ENCODE measurements around the gene SLC15A1.

Gene SLC15A1

DNA sequence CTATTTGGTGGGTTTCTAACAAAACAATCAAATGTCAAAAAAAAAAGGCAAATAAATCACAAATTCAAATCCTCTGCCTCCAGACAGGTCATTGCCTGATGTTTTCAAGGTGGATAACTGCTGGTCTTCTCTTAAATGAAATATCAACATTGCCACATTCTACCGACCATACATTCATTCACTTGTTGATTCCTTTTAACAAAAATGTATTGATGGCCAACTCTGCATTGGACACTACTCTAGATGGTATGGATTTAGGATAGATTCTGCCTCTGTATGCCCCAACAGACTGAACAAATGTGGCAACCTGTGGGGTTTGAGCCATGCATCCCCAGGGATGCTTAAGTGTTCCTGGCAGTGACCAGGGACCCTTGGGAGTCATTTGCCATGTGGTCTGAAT is 88.0 kb downstream of the SLC15A1 start (continued):
- TF ChIP-seq, protein P1, sequence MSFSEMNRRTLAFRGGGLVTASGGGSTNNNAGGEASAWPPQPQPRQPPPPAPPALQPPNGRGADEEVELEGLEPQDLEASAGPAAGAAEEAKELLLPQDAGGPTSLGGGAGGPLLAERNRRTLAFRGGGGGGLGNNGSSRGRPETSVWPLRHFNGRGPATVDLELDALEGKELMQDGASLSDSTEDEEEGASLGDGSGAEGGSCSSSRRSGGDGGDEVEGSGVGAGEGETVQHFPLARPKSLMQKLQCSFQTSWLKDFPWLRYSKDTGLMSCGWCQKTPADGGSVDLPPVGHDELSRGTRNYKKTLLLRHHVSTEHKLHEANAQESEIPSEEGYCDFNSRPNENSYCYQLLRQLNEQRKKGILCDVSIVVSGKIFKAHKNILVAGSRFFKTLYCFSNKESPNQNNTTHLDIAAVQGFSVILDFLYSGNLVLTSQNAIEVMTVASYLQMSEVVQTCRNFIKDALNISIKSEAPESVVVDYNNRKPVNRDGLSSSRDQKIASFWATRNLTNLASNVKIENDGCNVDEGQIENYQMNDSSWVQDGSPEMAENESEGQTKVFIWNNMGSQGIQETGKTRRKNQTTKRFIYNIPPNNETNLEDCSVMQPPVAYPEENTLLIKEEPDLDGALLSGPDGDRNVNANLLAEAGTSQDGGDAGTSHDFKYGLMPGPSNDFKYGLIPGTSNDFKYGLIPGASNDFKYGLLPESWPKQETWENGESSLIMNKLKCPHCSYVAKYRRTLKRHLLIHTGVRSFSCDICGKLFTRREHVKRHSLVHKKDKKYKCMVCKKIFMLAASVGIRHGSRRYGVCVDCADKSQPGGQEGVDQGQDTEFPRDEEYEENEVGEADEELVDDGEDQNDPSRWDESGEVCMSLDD (tag by site-specific recombination; IDR thresholded peaks at IDR 0.05): no peak
- TF ChIP-seq ZNF76 (tag by site-specific recombination; IDR thresholded peaks at IDR 0.05; ENCODE audit: borderline replicate concordance, low read depth): no peak
- TF ChIP-seq ZNF707 (tag by site-specific recombination; IDR thresholded peaks at IDR 0.05): no peak
- 0 out of 2 replicates have a peak, but pooled peaks have one; percentile 64 for TF ChIP-seq SCRT1 (tag by site-specific recombination; IDR thresholded peaks at IDR 0.05; ENCODE audit: borderline replicate concordance)
- TF ChIP-seq SCRT2 (tag by site-specific recombination; IDR thresholded peaks at IDR 0.05): peak; percentile 76
- TF ChIP-seq ZNF324 (tag by site-specific recombination; IDR thresholded peaks at IDR 0.05): no peak
- TF ChIP-seq, protein P2, sequence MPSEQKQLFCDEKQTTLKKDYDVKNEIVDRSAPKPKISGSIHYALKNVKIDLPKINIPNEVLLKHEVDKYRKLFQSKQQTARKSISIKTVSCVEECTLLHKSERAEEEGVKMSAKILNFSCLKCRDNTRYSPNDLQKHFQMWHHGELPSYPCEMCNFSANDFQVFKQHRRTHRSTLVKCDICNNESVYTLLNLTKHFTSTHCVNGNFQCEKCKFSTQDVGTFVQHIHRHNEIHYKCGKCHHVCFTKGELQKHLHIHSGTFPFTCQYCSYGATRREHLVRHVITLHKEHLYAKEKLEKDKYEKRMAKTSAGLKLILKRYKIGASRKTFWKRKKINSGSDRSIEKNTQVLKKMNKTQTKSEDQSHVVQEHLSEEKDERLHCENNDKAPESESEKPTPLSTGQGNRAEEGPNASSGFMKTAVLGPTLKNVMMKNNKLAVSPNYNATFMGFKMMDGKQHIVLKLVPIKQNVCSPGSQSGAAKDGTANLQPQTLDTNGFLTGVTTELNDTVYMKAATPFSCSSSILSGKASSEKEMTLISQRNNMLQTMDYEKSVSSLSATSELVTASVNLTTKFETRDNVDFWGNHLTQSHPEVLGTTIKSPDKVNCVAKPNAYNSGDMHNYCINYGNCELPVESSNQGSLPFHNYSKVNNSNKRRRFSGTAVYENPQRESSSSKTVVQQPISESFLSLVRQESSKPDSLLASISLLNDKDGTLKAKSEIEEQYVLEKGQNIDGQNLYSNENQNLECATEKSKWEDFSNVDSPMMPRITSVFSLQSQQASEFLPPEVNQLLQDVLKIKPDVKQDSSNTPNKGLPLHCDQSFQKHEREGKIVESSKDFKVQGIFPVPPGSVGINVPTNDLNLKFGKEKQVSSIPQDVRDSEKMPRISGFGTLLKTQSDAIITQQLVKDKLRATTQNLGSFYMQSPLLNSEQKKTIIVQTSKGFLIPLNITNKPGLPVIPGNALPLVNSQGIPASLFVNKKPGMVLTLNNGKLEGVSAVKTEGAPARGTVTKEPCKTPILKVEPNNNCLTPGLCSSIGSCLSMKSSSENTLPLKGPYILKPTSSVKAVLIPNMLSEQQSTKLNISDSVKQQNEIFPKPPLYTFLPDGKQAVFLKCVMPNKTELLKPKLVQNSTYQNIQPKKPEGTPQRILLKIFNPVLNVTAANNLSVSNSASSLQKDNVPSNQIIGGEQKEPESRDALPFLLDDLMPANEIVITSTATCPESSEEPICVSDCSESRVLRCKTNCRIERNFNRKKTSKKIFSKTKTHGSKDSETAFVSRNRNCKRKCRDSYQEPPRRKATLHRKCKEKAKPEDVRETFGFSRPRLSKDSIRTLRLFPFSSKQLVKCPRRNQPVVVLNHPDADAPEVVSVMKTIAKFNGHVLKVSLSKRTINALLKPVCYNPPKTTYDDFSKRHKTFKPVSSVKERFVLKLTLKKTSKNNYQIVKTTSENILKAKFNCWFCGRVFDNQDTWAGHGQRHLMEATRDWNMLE (tag by site-specific recombination; conservative IDR thresholded peaks at IDR 0.05; ENCODE audit: low read depth): no peak
- no peak for TF ChIP-seq ZNF423 (tag by site-specific recombination; IDR thresholded peaks at IDR 0.05)

DNA sequence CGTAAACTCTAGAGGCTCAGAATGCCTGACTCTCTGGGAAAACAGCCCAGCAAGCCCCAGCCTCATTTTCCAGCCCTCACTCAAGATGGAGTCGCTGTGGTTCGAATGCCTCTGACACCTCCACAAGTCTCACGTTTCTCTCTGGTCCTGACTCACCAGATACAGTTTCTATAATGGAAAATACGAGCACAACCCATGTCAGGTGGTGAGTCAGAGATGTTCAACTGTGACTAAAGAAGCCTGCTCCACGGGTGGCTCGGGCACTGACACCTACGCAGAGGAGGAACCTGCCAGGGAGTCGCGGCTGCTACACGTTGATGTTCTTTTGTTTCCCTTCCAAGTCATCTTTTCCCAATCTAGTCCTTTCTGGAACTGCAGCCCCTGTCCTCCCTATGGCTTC is 88.4 kb downstream of the SLC15A1 start:
- no peak overlapping the region for H3K4me3 ChIP-seq (ENCODE audit: low read depth, low read length)

More for the DNA sequence above, 88.4 kb downstream of the SLC15A1 start:
- Histone ChIP-seq H3K36me3 (ENCODE audit: control insufficient read depth in 2 of 2, insufficient read depth in 1 of 2, low read length in 2 of 2) (no peaks in the 10 kb centered on the region), H3K9me3 (ENCODE audit: control insufficient read depth, insufficient read depth, low read depth, low read length) (no peaks in the 10 kb centered on the region), H3K4me1 (ENCODE audit: control insufficient read depth, insufficient read depth, low read length) (no peaks in the 10 kb centered on the region), H3K27ac (ENCODE audit: extremely low read depth, low read depth, low read length) (no peak overlapping the region)
- ChIA-PET POLR2A (no interaction called here), CTCF (interaction anchor here (0.6 to 1.9 kb wide), 2 partner anchors 11 to 150 kb away, joined by 3 to 17 read pairs; no protein-coding TSS in a partner anchor)
- TF ChIP-seq ZBTB17 (tag by site-specific recombination; IDR thresholded peaks at IDR 0.05) (0 out of 2 replicates have a peak, but pooled peaks have one; percentile 41), ZIC2 (tag by site-specific recombination; IDR thresholded peaks at IDR 0.05) (peak; percentile 70), FEZF1 (tag by site-specific recombination; IDR thresholded peaks at IDR 0.05) (0 out of 2 replicates have a peak, but pooled peaks have one; percentile 47), SP3 (tag by site-specific recombination; IDR thresholded peaks at IDR 0.05) (no peak), ZNF24 (tag by site-specific recombination; IDR thresholded peaks at IDR 0.05) (0 out of 2 replicates have a peak, but pooled peaks have one; percentile 33), ZNF394 (tag by site-specific recombination; IDR thresholded peaks at IDR 0.05; ENCODE audit: borderline replicate concordance) (no peak), ZFP69B (tag by site-specific recombination; IDR thresholded peaks at IDR 0.05) (no peak), ZNF629 (tag by site-specific recombination; IDR thresholded peaks at IDR 0.05) (peak; percentile 48), SP7 (tag by site-specific recombination; IDR thresholded peaks at IDR 0.05) (peak; percentile 52; the same call in 1 of the 2 replicates), ZFP41 (tag by site-specific recombination; IDR thresholded peaks at IDR 0.05; ENCODE audit: borderline replicate concordance) (no peak), EGR2 (tag by site-specific recombination; IDR thresholded peaks at IDR 0.05; ENCODE audit: low read depth) (peak; percentile 70), ZNF791 (tag by site-specific recombination; IDR thresholded peaks at IDR 0.05) (no peak), SCRT1 (tag by site-specific recombination; IDR thresholded peaks at IDR 0.05; ENCODE audit: borderline replicate concordance) (no peak), KLF7 (tag by site-specific recombination; IDR thresholded peaks at IDR 0.05; ENCODE audit: borderline replicate concordance) (no peak), ZFHX2 (tag by site-specific recombination; conservative IDR thresholded peaks at IDR 0.05) (peak; percentile 87), ZSCAN16 (tag by site-specific recombination; IDR thresholded peaks at IDR 0.05) (no peak), ZBTB7A (tag by site-specific recombination; IDR thresholded peaks at IDR 0.05; ENCODE audit: low read depth) (no peak)
- TF ChIP-seq, protein P3, sequence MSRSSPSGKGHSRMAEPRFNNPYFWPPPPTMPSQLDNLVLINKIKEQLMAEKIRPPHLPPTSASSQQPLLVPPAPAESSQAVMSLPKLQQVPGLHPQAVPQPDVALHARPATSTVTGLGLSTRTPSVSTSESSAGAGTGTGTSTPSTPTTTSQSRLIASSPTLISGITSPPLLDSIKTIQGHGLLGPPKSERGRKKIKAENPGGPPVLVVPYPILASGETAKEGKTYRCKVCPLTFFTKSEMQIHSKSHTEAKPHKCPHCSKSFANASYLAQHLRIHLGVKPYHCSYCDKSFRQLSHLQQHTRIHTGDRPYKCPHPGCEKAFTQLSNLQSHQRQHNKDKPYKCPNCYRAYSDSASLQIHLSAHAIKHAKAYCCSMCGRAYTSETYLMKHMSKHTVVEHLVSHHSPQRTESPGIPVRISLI (tag by site-specific recombination; IDR thresholded peaks at IDR 0.05): no peak
- TF ChIP-seq, protein P4, sequence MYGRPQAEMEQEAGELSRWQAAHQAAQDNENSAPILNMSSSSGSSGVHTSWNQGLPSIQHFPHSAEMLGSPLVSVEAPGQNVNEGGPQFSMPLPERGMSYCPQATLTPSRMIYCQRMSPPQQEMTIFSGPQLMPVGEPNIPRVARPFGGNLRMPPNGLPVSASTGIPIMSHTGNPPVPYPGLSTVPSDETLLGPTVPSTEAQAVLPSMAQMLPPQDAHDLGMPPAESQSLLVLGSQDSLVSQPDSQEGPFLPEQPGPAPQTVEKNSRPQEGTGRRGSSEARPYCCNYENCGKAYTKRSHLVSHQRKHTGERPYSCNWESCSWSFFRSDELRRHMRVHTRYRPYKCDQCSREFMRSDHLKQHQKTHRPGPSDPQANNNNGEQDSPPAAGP (tag by site-specific recombination; IDR thresholded peaks at IDR 0.05): peak; percentile 33; the same call in 1 of the 2 replicates

Data from HEK293 (cell line).